Activated naive CD4-positive, alpha-beta T cell treated with anti-CD3 and anti-CD28 coated beads for 36 hours (primary cell): ENCODE measurements around the gene CTAGE4. TPM values are rescaled to one million over a fixed set of nuclear protein-coding genes. Genes with fewer than 3 reads are reported as not detected.
"Not testable (repeated sequence)": the region's sequence is repeated elsewhere in the genome, so short reads cannot be mapped to it uniquely, and the experiment has no call there.

Source experiments
- CTCF ChIA-PET: fragments of 350-600 bp; sonication (Branson Sonifier 250); formaldehyde crosslinking; loops from one replicate; lab custom pipeline; 2021; ENCODE audit warnings: antibody characterized with exemption; lab: Charles Lee
- DNase-seq: peaks from one replicate; pipeline ENCODE4 v3.0.0-alpha.2; 2020
- H3K27ac Mint-ChIP-seq: one replicate; pipeline ENCODE4 v1.8.0; 2021; ENCODE audit warnings: mild to moderate bottlenecking, mixed read lengths
- H3K27me3 Mint-ChIP-seq: one replicate; pipeline ENCODE4 v1.8.0; 2021; ENCODE audit warnings: low read depth, mixed read lengths
- H3K36me3 Mint-ChIP-seq: one replicate; pipeline ENCODE4 v1.8.0; 2021; ENCODE audit warnings: low read depth, mixed read lengths
- H3K4me1 Mint-ChIP-seq: one replicate; pipeline ENCODE4 v1.8.0; 2021; ENCODE audit warnings: low read depth, mixed read lengths
- H3K4me3 Mint-ChIP-seq: one replicate; pipeline ENCODE4 v1.8.0; 2021; ENCODE audit warnings: mild to moderate bottlenecking, moderate library complexity, mixed read lengths
- H3K9me3 Mint-ChIP-seq: one replicate; pipeline ENCODE4 v1.8.0; 2021; ENCODE audit warnings: mixed read lengths
- intact Hi-C: fragments of 100-400 bp; cut with micrococcal nuclease; formaldehyde crosslinking; loops from one replicate; pipeline ENCODE4 v1.15.1; 2023
- total RNA-seq, 2 experiments: library from RNA; stranded (reverse); gene quantifications; one replicate each; pipeline ENCODE4 v1.2.3, GENCODE V29; 2021

The CTAGE4 gene
- total RNA-seq, 2 experiments from 2014 or later: 1.5 to 2.2 TPM

- H3K9me3 Mint-ChIP-seq, H3K36me3 Mint-ChIP-seq, CTCF ChIA-PET, H3K4me1 Mint-ChIP-seq, H3K4me3 Mint-ChIP-seq, H3K27ac Mint-ChIP-seq, H3K27me3 Mint-ChIP-seq, DNase-seq: not testable (repeated sequence)
- intact Hi-C loops: loop anchor here (5.0 kb wide), 2 partner anchors 213 to 258 kb away; no protein-coding TSS in a partner anchor
Measured at GRCh38 chr7:144179165-144179479, 4.1 kb upstream of the CTAGE4 start.

- intact Hi-C loops, H3K36me3 Mint-ChIP-seq, H3K4me1 Mint-ChIP-seq, H3K9me3 Mint-ChIP-seq, CTCF ChIA-PET, H3K27ac Mint-ChIP-seq, H3K27me3 Mint-ChIP-seq, H3K4me3 Mint-ChIP-seq, DNase-seq: not testable (repeated sequence)
Measured at GRCh38 chr7:144187848-144188247, 4.6 kb downstream of the CTAGE4 start.

GRCh38 chr7:144188578-144189171, 5.4 kb downstream of the CTAGE4 start:
- CTCF ChIA-PET: not testable (repeated sequence)

GRCh38 chr7:144193782-144194181, 10.5 kb downstream of the CTAGE4 start:
- DNase-seq, H3K27ac Mint-ChIP-seq, H3K36me3 Mint-ChIP-seq, H3K4me1 Mint-ChIP-seq, intact Hi-C loops, CTCF ChIA-PET, H3K9me3 Mint-ChIP-seq, H3K27me3 Mint-ChIP-seq, H3K4me3 Mint-ChIP-seq: not testable (repeated sequence)

More at GRCh38 chr7:144188578-144189171, 5.4 kb downstream of the CTAGE4 start:
- H3K36me3 Mint-ChIP-seq, H3K9me3 Mint-ChIP-seq, H3K4me1 Mint-ChIP-seq, DNase-seq, H3K27me3 Mint-ChIP-seq, H3K4me3 Mint-ChIP-seq, intact Hi-C loops, H3K27ac Mint-ChIP-seq: not testable (repeated sequence)

- H3K4me1 Mint-ChIP-seq: peaks cover 12% of the 10 kb centered on the region
- H3K27ac Mint-ChIP-seq, H3K27me3 Mint-ChIP-seq, H3K9me3 Mint-ChIP-seq, H3K36me3 Mint-ChIP-seq, CTCF ChIA-PET, DNase-seq, intact Hi-C loops, H3K4me3 Mint-ChIP-seq: not testable (repeated sequence)
Measured at GRCh38 chr7:144194453-144194852, 11.2 kb downstream of the CTAGE4 start.

- H3K27me3 Mint-ChIP-seq, H3K27ac Mint-ChIP-seq, CTCF ChIA-PET, H3K9me3 Mint-ChIP-seq, intact Hi-C loops, H3K36me3 Mint-ChIP-seq: not testable (repeated sequence)
- peaks cover 14% of the 10 kb centered on the region for H3K4me1 Mint-ChIP-seq
- peak; percentile 26 for DNase-seq
- H3K4me3 Mint-ChIP-seq: peak within 1 kb of the TSS; percentile 65
Measured at GRCh38 chr7:144195212-144195872, 12.1 kb downstream of the CTAGE4 start, which contains the start of gene ARHGEF35. TSS of gene ARHGEF35 (minus strand) at chr7:144195833. CDS start at chr7:144188383, 7,450 bp downstream.

GRCh38 chr7:144198934-144199333, 15.7 kb downstream of the CTAGE4 start:
- CTCF ChIA-PET, H3K9me3 Mint-ChIP-seq, H3K27me3 Mint-ChIP-seq, intact Hi-C loops, DNase-seq, H3K36me3 Mint-ChIP-seq, H3K4me3 Mint-ChIP-seq, H3K27ac Mint-ChIP-seq: not testable (repeated sequence)
- peaks cover 14% of the 10 kb centered on the region for H3K4me1 Mint-ChIP-seq

- H3K36me3 Mint-ChIP-seq, H3K9me3 Mint-ChIP-seq, intact Hi-C loops, H3K27me3 Mint-ChIP-seq, H3K4me3 Mint-ChIP-seq, DNase-seq, H3K27ac Mint-ChIP-seq, CTCF ChIA-PET: not testable (repeated sequence)
- peaks cover 12% of the 10 kb centered on the region for H3K4me1 Mint-ChIP-seq
Measured at GRCh38 chr7:144201978-144202377, 18.7 kb downstream of the CTAGE4 start.

- intact Hi-C loops, H3K4me3 Mint-ChIP-seq, CTCF ChIA-PET: not testable (repeated sequence)
Measured at GRCh38 chr7:144203086-144203485, 19.8 kb downstream of the CTAGE4 start.

GRCh38 chr7:144205306-144205705, 22.0 kb downstream of the CTAGE4 start:
- H3K4me3 Mint-ChIP-seq, CTCF ChIA-PET: not testable (repeated sequence)

More at GRCh38 chr7:144203086-144203485, 19.8 kb downstream of the CTAGE4 start:
- DNase-seq, H3K27ac Mint-ChIP-seq, H3K36me3 Mint-ChIP-seq, H3K9me3 Mint-ChIP-seq, H3K27me3 Mint-ChIP-seq, H3K4me1 Mint-ChIP-seq: not testable (repeated sequence)

GRCh38 chr7:144217200-144217599, 33.9 kb downstream of the CTAGE4 start:
- intact Hi-C loops, H3K36me3 Mint-ChIP-seq, H3K4me1 Mint-ChIP-seq, H3K4me3 Mint-ChIP-seq, H3K27me3 Mint-ChIP-seq, H3K27ac Mint-ChIP-seq, CTCF ChIA-PET, DNase-seq, H3K9me3 Mint-ChIP-seq: not testable (repeated sequence)

More at GRCh38 chr7:144205306-144205705, 22.0 kb downstream of the CTAGE4 start:
- H3K36me3 Mint-ChIP-seq, intact Hi-C loops, H3K27ac Mint-ChIP-seq, H3K9me3 Mint-ChIP-seq, H3K27me3 Mint-ChIP-seq, H3K4me1 Mint-ChIP-seq, DNase-seq: not testable (repeated sequence)

GRCh38 chr7:144218581-144218980, 35.3 kb downstream of the CTAGE4 start:
- CTCF ChIA-PET, DNase-seq, H3K4me1 Mint-ChIP-seq, H3K9me3 Mint-ChIP-seq, H3K27me3 Mint-ChIP-seq, H3K27ac Mint-ChIP-seq, H3K36me3 Mint-ChIP-seq, H3K4me3 Mint-ChIP-seq, intact Hi-C loops: not testable (repeated sequence)

- H3K9me3 Mint-ChIP-seq, H3K36me3 Mint-ChIP-seq, H3K27me3 Mint-ChIP-seq, H3K27ac Mint-ChIP-seq, H3K4me3 Mint-ChIP-seq, H3K4me1 Mint-ChIP-seq, CTCF ChIA-PET, intact Hi-C loops, DNase-seq: not testable (repeated sequence)
Measured at GRCh38 chr7:144219149-144219548, 35.9 kb downstream of the CTAGE4 start.
